Measurements from ENCODE around the gene TMEM179. TPM values are rescaled to one million over a fixed set of nuclear protein-coding genes. Genes with fewer than 3 reads are reported as not detected.

Gene TMEM179
- total RNA-seq, 1 experiment from 2014 or later, result not detected

GRCh38 chr14:104596451-104596918 lies 8.1 kb downstream of the TMEM179 start:
- no peaks in the 10 kb centered on the region for H3K36me3 Mint-ChIP-seq (ENCODE audit: insufficient read depth, unreplicated experiment)
- BruUV-seq (replicated peaks), result no TSS peak
- no peak overlapping the region for H3K4me3 ChIP-seq (ENCODE audit: low read depth, low read length)
- DNase-seq, result no peak
- no peak overlapping the region for H3K27ac Mint-ChIP-seq (ENCODE audit: unreplicated experiment)
- no peaks in the 10 kb centered on the region for H3K36me3 ChIP-seq (ENCODE audit: control insufficient read depth, insufficient read depth, low read length)
- peaks cover 16% of the 10 kb centered on the region for H3K27me3 Mint-ChIP-seq (ENCODE audit: insufficient read depth, unreplicated experiment)
- no peak for TF ChIP-seq CTCF (IDR thresholded peaks at IDR 0.05; ENCODE audit: insufficient read depth in 1 of 2, low read depth in 1 of 2, low read length in 1 of 2, severe bottlenecking in 1 of 2, unreplicated experiment in 1 of 2)
- H3K4me3 Mint-ChIP-seq (ENCODE audit: unreplicated experiment), result no peak overlapping the region
- ChIA-PET POLR2A (no interaction called here), CTCF (no interaction called here)
- no peaks in the 10 kb centered on the region for H3K4me1 ChIP-seq
- H3K27me3 ChIP-seq (replicated peaks; ENCODE audit: control insufficient read depth, insufficient read depth, low read length), result no peaks in the 10 kb centered on the region
- H3K9me3 Mint-ChIP-seq (ENCODE audit: unreplicated experiment), result no peaks in the 10 kb centered on the region
- no peaks in the 10 kb centered on the region for H3K4me1 Mint-ChIP-seq (ENCODE audit: low read depth, unreplicated experiment)
- intact Hi-C loops (cut with micrococcal nuclease; ENCODE audit: unreplicated experiment), result no loop called here
- no peaks in the 10 kb centered on the region for H3K9me3 ChIP-seq

GRCh38 chr14:104595911-104596450 lies 8.6 kb downstream of the TMEM179 start:
- Mint-ChIP-seq H3K27me3 (ENCODE audit: insufficient read depth, unreplicated experiment) (peaks cover 14% of the 10 kb centered on the region), H3K36me3 (ENCODE audit: insufficient read depth, unreplicated experiment) (no peaks in the 10 kb centered on the region), H3K4me1 (ENCODE audit: low read depth, unreplicated experiment) (no peaks in the 10 kb centered on the region), H3K27ac (ENCODE audit: unreplicated experiment) (no peak overlapping the region), H3K4me3 (ENCODE audit: unreplicated experiment) (no peak overlapping the region), H3K9me3 (ENCODE audit: unreplicated experiment) (no peaks in the 10 kb centered on the region)
- ChIA-PET CTCF (no interaction called here), POLR2A (no interaction called here)
- no peak for TF ChIP-seq CTCF (IDR thresholded peaks at IDR 0.05; ENCODE audit: insufficient read depth in 1 of 2, low read depth in 1 of 2, low read length in 1 of 2, severe bottlenecking in 1 of 2, unreplicated experiment in 1 of 2)
- no peaks in the 10 kb centered on the region for H3K4me1 ChIP-seq
- no peak for DNase-seq
- no peaks in the 10 kb centered on the region for H3K9me3 ChIP-seq
- H3K4me3 ChIP-seq (ENCODE audit: low read depth, low read length), result no peak overlapping the region
- no peaks in the 10 kb centered on the region for H3K27me3 ChIP-seq (replicated peaks; ENCODE audit: control insufficient read depth, insufficient read depth, low read length)
- H3K36me3 ChIP-seq (ENCODE audit: control insufficient read depth, insufficient read depth, low read length), result no peaks in the 10 kb centered on the region
- intact Hi-C loops (cut with micrococcal nuclease; ENCODE audit: unreplicated experiment), result no loop called here
- BruUV-seq (replicated peaks), result no TSS peak

GRCh38 chr14:104595116-104595675 lies 9.4 kb downstream of the TMEM179 start:
- no peak overlapping the region for H3K27ac Mint-ChIP-seq (ENCODE audit: unreplicated experiment)
- H3K4me3 Mint-ChIP-seq (ENCODE audit: unreplicated experiment), result no peak overlapping the region
- no peaks in the 10 kb centered on the region for H3K36me3 Mint-ChIP-seq (ENCODE audit: insufficient read depth, unreplicated experiment)
- Histone ChIP-seq H3K27me3 (replicated peaks; ENCODE audit: control insufficient read depth, insufficient read depth, low read length) (no peaks in the 10 kb centered on the region), H3K4me1 (no peaks in the 10 kb centered on the region), H3K9me3 (no peaks in the 10 kb centered on the region), H3K36me3 (ENCODE audit: control insufficient read depth, insufficient read depth, low read length) (no peaks in the 10 kb centered on the region), H3K4me3 (ENCODE audit: low read depth, low read length) (no peak overlapping the region)
- no peaks in the 10 kb centered on the region for H3K4me1 Mint-ChIP-seq (ENCODE audit: low read depth, unreplicated experiment)
- no TSS peak for BruUV-seq (replicated peaks)
- TF ChIP-seq CTCF (IDR thresholded peaks at IDR 0.05; ENCODE audit: insufficient read depth in 1 of 2, low read depth in 1 of 2, low read length in 1 of 2, severe bottlenecking in 1 of 2, unreplicated experiment in 1 of 2), result no peak
- DNase-seq, result no peak
- intact Hi-C loops (cut with micrococcal nuclease; ENCODE audit: unreplicated experiment), result no loop called here
- ChIA-PET CTCF (no interaction called here), POLR2A (no interaction called here)
- peaks cover 11% of the 10 kb centered on the region for H3K27me3 Mint-ChIP-seq (ENCODE audit: insufficient read depth, unreplicated experiment)
- no peaks in the 10 kb centered on the region for H3K9me3 Mint-ChIP-seq (ENCODE audit: unreplicated experiment)

Measured in Caco-2 (cell line).